Ovary (tissue), 3 donors: ENCODE measurements around the gene SSB.

Experiments
- CTCF ChIP-seq, 3 donors: fragments of 450-650 bp in 2 of 3; fragments of 200-600 bp in 1 of 3; IDR thresholded peaks; one replicate each; pipeline versions ENCODE4 v1.5.1 to v1.8.0; 2016 to 2022; ENCODE audit warnings: antibody characterized with exemption in 3 of 3, mild to moderate bottlenecking in 1 of 3
- POLR2A ChIP-seq: fragments of 450-650 bp; IDR thresholded peaks from one replicate; pipeline ENCODE4 v1.6.1; 2017; ENCODE audit warnings: antibody characterized with exemption, mild to moderate bottlenecking, moderate library complexity
- donor health status: DM: no; HTN: no; CAD: no.

GRCh38 chr2:169834401-169834800 is 35.7 kb downstream of the SSB start:
- TF ChIP-seq CTCF (IDR thresholded peaks at IDR 0.05) (no peak), POLR2A (no peak)
